GM12878 (cell line): ENCODE results near the gene UNC5CL. TPM values are rescaled to one million over a fixed set of nuclear protein-coding genes. Genes with fewer than 3 reads are reported as not detected.

Experiments used
- IKZF1 ChIP-seq: fragments of 450-650 bp; conservative IDR thresholded peaks from 2 replicates; pipeline ENCODE4 v1.6.1; 2017; ENCODE audit warnings: antibody characterized with exemption, mild to moderate bottlenecking
- IRF3 ChIP-seq: fragments of 450-650 bp; IDR thresholded peaks from 2 replicates; pipeline ENCODE4 v1.6.1; 2014; ENCODE audit warnings: mild to moderate bottlenecking
- PBX3 ChIP-seq: IDR thresholded peaks from 2 replicates; pipeline ENCODE4 v1.6.1; 2011; ENCODE audit warnings: mild to moderate bottlenecking, low read depth, low read length, moderate library complexity; ENCODE audit not compliant: insufficient replicate concordance
- RELB ChIP-seq: fragments of 450-650 bp; IDR thresholded peaks from 2 replicates; pipeline ENCODE4 v1.6.1; 2017; ENCODE audit warnings: low read depth, mild to moderate bottlenecking, moderate library complexity
- SKIL ChIP-seq: fragments of 450-650 bp; IDR thresholded peaks from 2 replicates; pipeline ENCODE4 v1.6.1; 2017; ENCODE audit warnings: mild to moderate bottlenecking, low read depth, inconsistent platforms; ENCODE audit not compliant: poor library complexity, severe bottlenecking
- SREBF1 ChIP-seq: IDR thresholded peaks from 2 replicates; pipeline ENCODE4 v1.6.1; 2012; ENCODE audit warnings: mild to moderate bottlenecking, low read length
- STAT1 ChIP-seq: fragments of 450-650 bp; conservative IDR thresholded peaks from 2 replicates; pipeline ENCODE4 v1.6.1; 2014; ENCODE audit warnings: antibody characterized with exemption, mild to moderate bottlenecking
- SUZ12 ChIP-seq: fragments of 200-600 bp; sonication (generic); IDR thresholded peaks from one replicate; pipeline ENCODE4 v1.6.1; 2018; ENCODE audit warnings: antibody characterized with exemption, mild to moderate bottlenecking; ENCODE audit not compliant: unreplicated experiment
- WRNIP1 ChIP-seq: IDR thresholded peaks from 2 replicates; pipeline ENCODE4 v1.6.1; 2011; ENCODE audit warnings: low read depth, low read length, improper control_type of control experiment, borderline replicate concordance
- ZNF274 ChIP-seq: IDR thresholded peaks from one replicate; pipeline ENCODE4 v1.8.0; 2011; ENCODE audit not compliant: insufficient read length, insufficient read depth
- ZNF592 ChIP-seq: fragments of 450-650 bp; IDR thresholded peaks from 2 replicates; pipeline ENCODE4 v1.6.1; 2017; ENCODE audit warnings: mild to moderate bottlenecking, moderate library complexity
- ZNF687 ChIP-seq: fragments of 450-650 bp; IDR thresholded peaks from 2 replicates; pipeline ENCODE4 v1.6.1; 2017; ENCODE audit warnings: mild to moderate bottlenecking, moderate library complexity
- ZZZ3 ChIP-seq: IDR thresholded peaks from 2 replicates; pipeline ENCODE4 v1.6.1; 2011; ENCODE audit warnings: low read depth; ENCODE audit not compliant: control insufficient read depth, insufficient read length
- polyA plus RNA-seq, 11 experiments: library from polyadenylated mRNA; depleted of rRNA in 4 of 11; unstranded in 6 of 11; stranded (reverse) in 5 of 11; fragments of >200 nt; fragmentation: Nextera tagmentation in 4 of 11; fragmentation: Illumina TruSeq in 1 of 11; extraction: Ambion mirVana in 4 of 11; extraction: Trizol in 1 of 11; gene quantifications; 1 replicate in 1 of 11; 2 replicates in 10 of 11; pipeline versions ENCODE4 v1.2.1 to v1.2.3, GENCODE V29; 2011 to 2016; ENCODE audit warnings: inconsistent platforms in 2 of 11, missing spikeins in 2 of 11, low read depth in 1 of 11
- total RNA-seq, 4 experiments: library from RNA; depleted of rRNA in 3 of 4; stranded (reverse); fragments of >200 nt in 3 of 4; fragmentation: Illumina TruSeq in 1 of 4; extraction: Trizol in 1 of 4; gene quantifications; 2 replicates each; pipeline versions ENCODE4 v1.2.1 to v1.2.3, GENCODE V29; 2013 to 2021

Gene UNC5CL
- total and polyA plus RNA-seq, 10 of the 15 experiments (the other 5 are each of a cell fraction or from before 2014, with no cell fraction given), result 0.11 to 1.2 (median 0.46) TPM; not detected in 1

- TF ChIP-seq RELB (no peak), ZZZ3 (no peak), ZNF592 (no peak), ZNF274 (no peak), SUZ12 (no peak), ZNF687 (no peak), WRNIP1 (no peak), SREBF1 (no peak), STAT1 (no peak), SKIL (no peak), IRF3 (no peak), IKZF1 (no peak), PBX3 (no peak)
These were observed 44.1 kb upstream of the UNC5CL start (continued) for GRCh38 chr6:41083072-41083471.
